Hepatocyte (in vitro differentiated cells): ENCODE data around the gene SYNGR1.

Experiments used
- CTCF ChIP-seq: fragments of 200-600 bp; sonication (generic); IDR thresholded peaks from 2 replicates; pipeline ENCODE4 v1.5.1; 2016; ENCODE audit warnings: antibody characterized with exemption, mild to moderate bottlenecking; ENCODE audit not compliant: poor library complexity
- EZH2 ChIP-seq: fragments of 200-600 bp; sonication (generic); IDR thresholded peaks from 2 replicates; pipeline ENCODE4 v1.6.1; 2016; ENCODE audit warnings: antibody characterized with exemption, mild to moderate bottlenecking, borderline replicate concordance
- EZH2phosphoT487 ChIP-seq: fragments of 200-600 bp; sonication (generic); IDR thresholded peaks from one replicate; pipeline ENCODE4 v1.6.1; 2018; ENCODE audit warnings: antibody characterized with exemption, mild to moderate bottlenecking, low read depth, moderate library complexity; ENCODE audit not compliant: unreplicated experiment, severe bottlenecking

- no peak for TF ChIP-seq CTCF
- TF ChIP-seq EZH2: no peak
- no peak for TF ChIP-seq EZH2phosphoT487
These were observed 11.7 kb downstream of the SYNGR1 start for GRCh38 chr22:39361496-39361895.
